BE2C (cell line): Measurements from ENCODE around the gene ERCC2.

Experiments used
- DNase-seq: peaks from one replicate; pipeline ENCODE4 v3.0.0-alpha.2; 2020
- H3K27me3 ChIP-seq: fragments of 250-450 bp; sonication (Bioruptor Pico); 2 replicates; pipeline ENCODE4 v1.5.1; 2020; ENCODE audit warnings: mild to moderate bottlenecking
- H3K36me3 ChIP-seq: fragments of 250-450 bp; sonication (Bioruptor Pico); 2 replicates; pipeline ENCODE4 v1.5.1; 2020; ENCODE audit warnings: mild to moderate bottlenecking
- H3K4me1 ChIP-seq: fragments of 250-450 bp; sonication (Bioruptor Pico); 2 replicates; pipeline ENCODE4 v1.5.1; 2020
- H3K4me3 ChIP-seq: 2 replicates; pipeline ENCODE4 v1.5.1; 2011; ENCODE audit warnings: low read depth, low read length
- H3K9me3 ChIP-seq: fragments of 250-450 bp; sonication (Bioruptor Pico); 2 replicates; pipeline ENCODE4 v1.5.1; 2020
- TF ChIP-seq, protein P1 (sequence below): IDR thresholded peaks from 2 replicates; pipeline ENCODE4 v1.5.1; 2012; ENCODE audit warnings: mild to moderate bottlenecking, low read depth, low read length

The ERCC2 gene

GRCh38 chr19:45368737-45369340 is 1.5 kb downstream of the ERCC2 start:
- no peaks in the 10 kb centered on the region; the same call in 1 of the 2 replicates for H3K36me3 ChIP-seq
- TF ChIP-seq, protein P1, sequence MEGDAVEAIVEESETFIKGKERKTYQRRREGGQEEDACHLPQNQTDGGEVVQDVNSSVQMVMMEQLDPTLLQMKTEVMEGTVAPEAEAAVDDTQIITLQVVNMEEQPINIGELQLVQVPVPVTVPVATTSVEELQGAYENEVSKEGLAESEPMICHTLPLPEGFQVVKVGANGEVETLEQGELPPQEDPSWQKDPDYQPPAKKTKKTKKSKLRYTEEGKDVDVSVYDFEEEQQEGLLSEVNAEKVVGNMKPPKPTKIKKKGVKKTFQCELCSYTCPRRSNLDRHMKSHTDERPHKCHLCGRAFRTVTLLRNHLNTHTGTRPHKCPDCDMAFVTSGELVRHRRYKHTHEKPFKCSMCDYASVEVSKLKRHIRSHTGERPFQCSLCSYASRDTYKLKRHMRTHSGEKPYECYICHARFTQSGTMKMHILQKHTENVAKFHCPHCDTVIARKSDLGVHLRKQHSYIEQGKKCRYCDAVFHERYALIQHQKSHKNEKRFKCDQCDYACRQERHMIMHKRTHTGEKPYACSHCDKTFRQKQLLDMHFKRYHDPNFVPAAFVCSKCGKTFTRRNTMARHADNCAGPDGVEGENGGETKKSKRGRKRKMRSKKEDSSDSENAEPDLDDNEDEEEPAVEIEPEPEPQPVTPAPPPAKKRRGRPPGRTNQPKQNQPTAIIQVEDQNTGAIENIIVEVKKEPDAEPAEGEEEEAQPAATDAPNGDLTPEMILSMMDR, result no peak
- H3K4me3 ChIP-seq, result no peak overlapping the region
- H3K9me3 ChIP-seq, result no peaks in the 10 kb centered on the region
- no peaks in the 10 kb centered on the region; the same call in 1 of the 2 replicates for H3K4me1 ChIP-seq
- no peak for DNase-seq
- no peaks in the 10 kb centered on the region for H3K27me3 ChIP-seq

GRCh38 chr19:45368127-45368526 is 2.2 kb downstream of the ERCC2 start:
- Histone ChIP-seq H3K4me1 (no peaks in the 10 kb centered on the region; the same call in 1 of the 2 replicates), H3K9me3 (no peaks in the 10 kb centered on the region), H3K36me3 (no peaks in the 10 kb centered on the region; the same call in 1 of the 2 replicates), H3K27me3 (no peaks in the 10 kb centered on the region), H3K4me3 (no peak overlapping the region)
- TF ChIP-seq, protein P1, result no peak
- DNase-seq, result no peak

- Histone ChIP-seq H3K4me1 (no peaks in the 10 kb centered on the region), H3K4me3 (no peak overlapping the region), H3K27me3 (no peaks in the 10 kb centered on the region), H3K36me3 (peaks cover 10% of the 10 kb centered on the region), H3K9me3 (no peaks in the 10 kb centered on the region)
- no peak for DNase-seq
- TF ChIP-seq, protein P1, result no peak
Measured at GRCh38 chr19:45364696-45365095, 5.7 kb downstream of the ERCC2 start.

GRCh38 chr19:45363861-45364459 is 6.4 kb downstream of the ERCC2 start:
- TF ChIP-seq, protein P1, result no peak
- DNase-seq, result no peak
- no peaks in the 10 kb centered on the region for H3K9me3 ChIP-seq
- H3K4me3 ChIP-seq, result no peak overlapping the region
- H3K4me1 ChIP-seq, result no peaks in the 10 kb centered on the region
- peaks cover 10% of the 10 kb centered on the region for H3K36me3 ChIP-seq
- no peaks in the 10 kb centered on the region for H3K27me3 ChIP-seq

GRCh38 chr19:45362291-45362690 is 8.1 kb downstream of the ERCC2 start:
- H3K36me3 ChIP-seq, result peaks cover 10% of the 10 kb centered on the region
- H3K27me3 ChIP-seq, result no peaks in the 10 kb centered on the region
- no peaks in the 10 kb centered on the region for H3K4me1 ChIP-seq
- no peak overlapping the region for H3K4me3 ChIP-seq
- no peaks in the 10 kb centered on the region for H3K9me3 ChIP-seq
- DNase-seq, result no peak
- TF ChIP-seq, protein P1, result no peak

DNA sequence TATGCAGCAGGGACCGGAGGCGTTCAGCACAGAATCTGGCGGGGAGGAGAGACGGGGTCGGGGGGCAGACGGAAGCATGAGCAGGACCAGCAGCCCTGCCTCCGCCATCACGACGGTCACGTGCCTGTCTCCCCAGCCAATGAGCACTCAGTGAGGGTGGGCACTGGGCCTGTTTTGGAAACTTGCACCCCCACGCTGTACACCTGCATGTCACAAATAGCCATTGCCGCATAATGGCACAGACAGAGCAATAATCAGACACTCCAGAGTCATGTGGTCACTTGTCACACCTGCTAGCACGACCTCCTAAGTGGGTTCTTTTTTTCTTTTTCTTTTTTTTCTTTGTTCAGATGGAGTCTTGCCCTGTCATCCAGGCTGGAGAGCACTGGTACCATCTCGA is 8.8 kb downstream of the ERCC2 start:
- DNase-seq, result no peak
- Histone ChIP-seq H3K36me3 (peaks cover 10% of the 10 kb centered on the region), H3K9me3 (no peaks in the 10 kb centered on the region; the same call in 1 of the 2 replicates), H3K4me3 (no peak overlapping the region), H3K27me3 (no peaks in the 10 kb centered on the region), H3K4me1 (no peaks in the 10 kb centered on the region)
- TF ChIP-seq, protein P1, result no peak
